GM23338 (cell line): ENCODE measurements around the gene SPATA9. TPM values are rescaled to one million over a fixed set of nuclear protein-coding genes. Genes with fewer than 3 reads are reported as not detected.

Experiments
- ATAC-seq: fragments of 200-7000 bp; cut with Tn5 transposase; 3 replicates; pipeline ENCODE4 v1.9.1; 2020
- DNase-seq: peaks from one replicate; pipeline ENCODE4 v3.0.0-alpha.2; 2015; ENCODE audit warnings: low spot score
- H2AFZ ChIP-seq: fragments of 200-600 bp; sonication (generic); 2 replicates; pipeline ENCODE4 v1.8.0; 2016; ENCODE audit warnings: antibody characterized with exemption, mild to moderate bottlenecking, moderate library complexity
- H3F3A ChIP-seq: fragments of 200-600 bp; sonication (generic); replicated peaks from 2 replicates; pipeline ENCODE4 v1.8.0; 2017; ENCODE audit warnings: antibody characterized with exemption, mixed run types, low read depth
- H3K27ac ChIP-seq: fragments of 200-600 bp; sonication (generic); 2 replicates; pipeline ENCODE4 v1.6.1; 2016; ENCODE audit warnings: low read depth
- H3K27me3 ChIP-seq: fragments of 200-600 bp; sonication (generic); 2 replicates; pipeline ENCODE4 v1.8.0; 2016; ENCODE audit warnings: mild to moderate bottlenecking, mixed run types, moderate library complexity; ENCODE audit not compliant: insufficient read depth
- H3K36me3 ChIP-seq: fragments of 200-600 bp; sonication (generic); 2 replicates; pipeline ENCODE4 v1.8.0; 2016; ENCODE audit warnings: mild to moderate bottlenecking; ENCODE audit not compliant: insufficient read depth
- H3K4me1 ChIP-seq: fragments of 200-600 bp; sonication (generic); 2 replicates; pipeline ENCODE4 v1.8.0; 2016; ENCODE audit warnings: mild to moderate bottlenecking, moderate library complexity; ENCODE audit not compliant: insufficient read depth
- H3K4me2 ChIP-seq: fragments of 200-600 bp; sonication (generic); 2 replicates; pipeline ENCODE4 v1.7.1; 2017; ENCODE audit warnings: mixed run types
- H3K4me3 ChIP-seq: fragments of 200-600 bp; sonication (generic); 2 replicates; pipeline ENCODE4 v1.6.1; 2016; ENCODE audit warnings: mixed run types
- H3K79me2 ChIP-seq: fragments of 200-600 bp; sonication (generic); replicated peaks from 2 replicates; pipeline ENCODE4 v1.8.0; 2017; ENCODE audit warnings: mild to moderate bottlenecking; ENCODE audit not compliant: insufficient read depth
- H3K9me2 ChIP-seq: fragments of 200-600 bp; sonication (generic); 2 replicates; pipeline ENCODE4 v1.8.0; 2017; ENCODE audit not compliant: insufficient read depth
- H4K20me1 ChIP-seq: fragments of 200-600 bp; sonication (generic); replicated peaks from 2 replicates; pipeline ENCODE4 v1.8.0; 2017; ENCODE audit warnings: mild to moderate bottlenecking; ENCODE audit not compliant: insufficient read depth
- H3K27ac Mint-ChIP-seq: 2 replicates; pipeline ENCODE4 v1.8.0; 2020; ENCODE audit warnings: inconsistent platforms, mild to moderate bottlenecking, moderate library complexity, mixed read lengths
- H3K27me3 Mint-ChIP-seq: 3 replicates; pipeline ENCODE4 v1.8.0; 2022; ENCODE audit warnings: low read depth, mild to moderate bottlenecking, moderate library complexity, mixed read lengths, inconsistent platforms; ENCODE audit not compliant: insufficient read depth, poor library complexity
- H3K36me3 Mint-ChIP-seq: 3 replicates; pipeline ENCODE4 v1.8.0; 2021; ENCODE audit warnings: low read depth, mild to moderate bottlenecking, inconsistent platforms, moderate library complexity, mixed read lengths
- H3K4me1 Mint-ChIP-seq: 3 replicates; pipeline ENCODE4 v1.8.0; 2020; ENCODE audit warnings: mild to moderate bottlenecking, inconsistent platforms, mixed read lengths
- H3K4me3 Mint-ChIP-seq: 3 replicates; pipeline ENCODE4 v1.8.0; 2021; ENCODE audit warnings: moderate library complexity, mild to moderate bottlenecking, inconsistent platforms, mixed read lengths
- H3K9me3 Mint-ChIP-seq: 3 replicates; pipeline ENCODE4 v1.8.0; 2020; ENCODE audit warnings: moderate library complexity, mild to moderate bottlenecking, inconsistent platforms, mixed read lengths
- CREB1 ChIP-seq: fragments of 250-450 bp; sonication (Bioruptor Pico); IDR thresholded peaks from 2 replicates; pipeline ENCODE4 v1.5.0; 2020; ENCODE audit warnings: low read depth, mild to moderate bottlenecking, moderate library complexity
- EZH2 ChIP-seq: fragments of 200-600 bp; sonication (generic); IDR thresholded peaks from one replicate; pipeline ENCODE4 v1.8.0; 2017; ENCODE audit warnings: antibody characterized with exemption, mild to moderate bottlenecking, low read depth; ENCODE audit not compliant: unreplicated experiment
- EZH2phosphoT487 ChIP-seq: fragments of 200-600 bp; sonication (generic); IDR thresholded peaks from one replicate; pipeline ENCODE4 v1.8.1; 2018; ENCODE audit warnings: antibody characterized with exemption; ENCODE audit not compliant: unreplicated experiment
- JUNB ChIP-seq: IDR thresholded peaks from one replicate; pipeline ENCODE4 v1.6.1; 2016; ENCODE audit warnings: antibody characterized with exemption; ENCODE audit not compliant: unreplicated experiment
- NANOG ChIP-seq: IDR thresholded peaks from 2 replicates; pipeline ENCODE4 v1.6.1; 2016; ENCODE audit warnings: antibody characterized with exemption, borderline replicate concordance
- POLR2AphosphoS5 ChIP-seq: IDR thresholded peaks from 2 replicates; pipeline ENCODE4 v1.6.1; 2016; ENCODE audit warnings: antibody characterized with exemption, low read depth
- STAT1 ChIP-seq: IDR thresholded peaks from one replicate; pipeline ENCODE4 v1.6.1; 2016; ENCODE audit warnings: antibody characterized with exemption; ENCODE audit not compliant: unreplicated experiment
- ZNF114 ChIP-seq: fragments of 250-450 bp; sonication (Bioruptor Pico); IDR thresholded peaks from 2 replicates; pipeline ENCODE4 v1.5.0; 2020; ENCODE audit warnings: mild to moderate bottlenecking, moderate library complexity
- ZNF331 ChIP-seq: fragments of 250-450 bp; sonication (Bioruptor Pico); IDR thresholded peaks from 2 replicates; pipeline ENCODE4 v1.5.0; 2020; ENCODE audit warnings: low read depth, mild to moderate bottlenecking, moderate library complexity
- polyA plus RNA-seq: library from polyadenylated mRNA; unstranded; fragments of >200 nt; fragmentation: Nextera tagmentation; extraction: Ambion mirVana; gene quantifications from 2 replicates; pipeline ENCODE4 v1.2.1, GENCODE V29; 2016
- total RNA-seq: library from RNA; depleted of rRNA; stranded (reverse); fragments of >200 nt; shearing (Covaris generic); gene quantifications from 2 replicates; pipeline ENCODE4 v1.2.3, GENCODE V29; 2014
- TF ChIP-seq, protein P1 (sequence below), 2 experiments: fragments of 200-600 bp in 1 of 2; sonication (generic) in 1 of 2; conservative IDR thresholded peaks; 2 replicates each; pipeline versions ENCODE4 v1.5.1 to v1.6.1; 2016 to 2017; ENCODE audit warnings: antibody characterized with exemption in 2 of 2, low read depth in 2 of 2, mild to moderate bottlenecking in 2 of 2, moderate library complexity in 1 of 2
- TF ChIP-seq, protein P2 (sequence below): IDR thresholded peaks from one replicate; pipeline ENCODE4 v1.6.1; 2018; ENCODE audit warnings: antibody characterized with exemption; ENCODE audit not compliant: unreplicated experiment
- TF ChIP-seq, protein P3 (sequence below): fragments of 250-450 bp; sonication (Bioruptor Pico); IDR thresholded peaks from 2 replicates; pipeline ENCODE4 v1.5.0; 2020; ENCODE audit warnings: mild to moderate bottlenecking, moderate library complexity
- TF ChIP-seq, protein P4 (sequence below): IDR thresholded peaks from 2 replicates; pipeline ENCODE4 v1.6.1; 2016; ENCODE audit warnings: antibody characterized with exemption

SPATA9 gene
- total and polyA plus RNA-seq, 2 experiments from 2014 or later = not detected

DNA sequence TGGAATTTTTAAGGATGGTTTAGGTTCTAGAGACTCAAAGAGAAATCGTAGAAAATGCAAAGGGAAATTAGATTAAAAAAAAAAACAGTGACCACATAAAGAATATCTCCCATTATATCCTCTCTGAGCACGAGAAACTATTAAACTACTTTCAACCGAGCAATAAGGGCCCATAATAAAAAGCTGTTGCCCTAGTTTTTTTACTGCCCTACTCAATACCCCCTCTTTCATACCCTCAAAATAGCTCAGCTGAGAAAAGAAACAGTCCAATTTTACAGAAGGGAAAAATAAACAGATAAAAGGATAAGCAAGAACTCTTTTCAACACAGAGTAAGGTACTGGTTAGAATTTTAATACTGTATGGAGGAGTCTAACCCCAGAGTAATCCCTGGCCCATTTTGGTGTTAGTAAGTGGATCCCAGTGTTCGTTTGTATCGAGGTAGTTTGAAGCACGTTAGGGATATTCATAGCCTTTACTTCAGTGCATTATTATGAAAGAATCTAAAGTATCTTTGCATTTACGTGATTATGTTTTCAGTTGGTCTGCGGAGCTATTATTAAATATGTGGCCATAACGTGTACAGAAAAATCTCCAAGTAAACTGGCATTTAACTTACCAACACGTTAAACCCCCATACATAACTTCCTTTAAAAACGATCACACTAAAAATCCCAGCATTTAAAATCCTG is 47.4 kb upstream of the SPATA9 start:
- Mint-ChIP-seq H3K27me3 (peaks cover 18% of the 10 kb centered on the region), H3K4me3 (peak overlapping the region; percentile 87), H3K4me1 (peaks cover 53% of the 10 kb centered on the region), H3K9me3 (no peaks in the 10 kb centered on the region), H3K27ac (no peak overlapping the region), H3K36me3 (no peaks in the 10 kb centered on the region)
- DNase-seq (no peak), ATAC-seq (no peak)
- H3K79me2 ChIP-seq = no peaks in the 10 kb centered on the region
- H2AFZ ChIP-seq = peak overlapping the region; percentile 26
- H3K27ac ChIP-seq = no peak overlapping the region
- no peaks in the 10 kb centered on the region for H3K36me3 ChIP-seq
- no peaks in the 10 kb centered on the region for H3K9me2 ChIP-seq
- H3F3A ChIP-seq = no peaks in the 10 kb centered on the region
- H3K4me1 ChIP-seq = peaks cover 29% of the 10 kb centered on the region
- H3K4me3 ChIP-seq = peak overlapping the region; percentile 62
- peaks cover 73% of the 10 kb centered on the region for H3K27me3 ChIP-seq
- no peaks in the 10 kb centered on the region; the same call in 1 of the 2 replicates for H4K20me1 ChIP-seq
- H3K4me2 ChIP-seq = peak overlapping the region; percentile 92
- no peak for TF ChIP-seq ZNF331
- no peak for TF ChIP-seq NANOG
- TF ChIP-seq, protein P1, sequence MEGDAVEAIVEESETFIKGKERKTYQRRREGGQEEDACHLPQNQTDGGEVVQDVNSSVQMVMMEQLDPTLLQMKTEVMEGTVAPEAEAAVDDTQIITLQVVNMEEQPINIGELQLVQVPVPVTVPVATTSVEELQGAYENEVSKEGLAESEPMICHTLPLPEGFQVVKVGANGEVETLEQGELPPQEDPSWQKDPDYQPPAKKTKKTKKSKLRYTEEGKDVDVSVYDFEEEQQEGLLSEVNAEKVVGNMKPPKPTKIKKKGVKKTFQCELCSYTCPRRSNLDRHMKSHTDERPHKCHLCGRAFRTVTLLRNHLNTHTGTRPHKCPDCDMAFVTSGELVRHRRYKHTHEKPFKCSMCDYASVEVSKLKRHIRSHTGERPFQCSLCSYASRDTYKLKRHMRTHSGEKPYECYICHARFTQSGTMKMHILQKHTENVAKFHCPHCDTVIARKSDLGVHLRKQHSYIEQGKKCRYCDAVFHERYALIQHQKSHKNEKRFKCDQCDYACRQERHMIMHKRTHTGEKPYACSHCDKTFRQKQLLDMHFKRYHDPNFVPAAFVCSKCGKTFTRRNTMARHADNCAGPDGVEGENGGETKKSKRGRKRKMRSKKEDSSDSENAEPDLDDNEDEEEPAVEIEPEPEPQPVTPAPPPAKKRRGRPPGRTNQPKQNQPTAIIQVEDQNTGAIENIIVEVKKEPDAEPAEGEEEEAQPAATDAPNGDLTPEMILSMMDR (conservative IDR thresholded peaks at IDR 0.05; ENCODE audit: low read depth in 2 of 2) = no peak
- TF ChIP-seq, protein P2, sequence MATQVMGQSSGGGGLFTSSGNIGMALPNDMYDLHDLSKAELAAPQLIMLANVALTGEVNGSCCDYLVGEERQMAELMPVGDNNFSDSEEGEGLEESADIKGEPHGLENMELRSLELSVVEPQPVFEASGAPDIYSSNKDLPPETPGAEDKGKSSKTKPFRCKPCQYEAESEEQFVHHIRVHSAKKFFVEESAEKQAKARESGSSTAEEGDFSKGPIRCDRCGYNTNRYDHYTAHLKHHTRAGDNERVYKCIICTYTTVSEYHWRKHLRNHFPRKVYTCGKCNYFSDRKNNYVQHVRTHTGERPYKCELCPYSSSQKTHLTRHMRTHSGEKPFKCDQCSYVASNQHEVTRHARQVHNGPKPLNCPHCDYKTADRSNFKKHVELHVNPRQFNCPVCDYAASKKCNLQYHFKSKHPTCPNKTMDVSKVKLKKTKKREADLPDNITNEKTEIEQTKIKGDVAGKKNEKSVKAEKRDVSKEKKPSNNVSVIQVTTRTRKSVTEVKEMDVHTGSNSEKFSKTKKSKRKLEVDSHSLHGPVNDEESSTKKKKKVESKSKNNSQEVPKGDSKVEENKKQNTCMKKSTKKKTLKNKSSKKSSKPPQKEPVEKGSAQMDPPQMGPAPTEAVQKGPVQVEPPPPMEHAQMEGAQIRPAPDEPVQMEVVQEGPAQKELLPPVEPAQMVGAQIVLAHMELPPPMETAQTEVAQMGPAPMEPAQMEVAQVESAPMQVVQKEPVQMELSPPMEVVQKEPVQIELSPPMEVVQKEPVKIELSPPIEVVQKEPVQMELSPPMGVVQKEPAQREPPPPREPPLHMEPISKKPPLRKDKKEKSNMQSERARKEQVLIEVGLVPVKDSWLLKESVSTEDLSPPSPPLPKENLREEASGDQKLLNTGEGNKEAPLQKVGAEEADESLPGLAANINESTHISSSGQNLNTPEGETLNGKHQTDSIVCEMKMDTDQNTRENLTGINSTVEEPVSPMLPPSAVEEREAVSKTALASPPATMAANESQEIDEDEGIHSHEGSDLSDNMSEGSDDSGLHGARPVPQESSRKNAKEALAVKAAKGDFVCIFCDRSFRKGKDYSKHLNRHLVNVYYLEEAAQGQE = no peak
- TF ChIP-seq EZH2phosphoT487 = no peak
- TF ChIP-seq STAT1 = no peak
- no peak for TF ChIP-seq ZNF114 (CRISPR knock-in tag)
- TF ChIP-seq, protein P3, sequence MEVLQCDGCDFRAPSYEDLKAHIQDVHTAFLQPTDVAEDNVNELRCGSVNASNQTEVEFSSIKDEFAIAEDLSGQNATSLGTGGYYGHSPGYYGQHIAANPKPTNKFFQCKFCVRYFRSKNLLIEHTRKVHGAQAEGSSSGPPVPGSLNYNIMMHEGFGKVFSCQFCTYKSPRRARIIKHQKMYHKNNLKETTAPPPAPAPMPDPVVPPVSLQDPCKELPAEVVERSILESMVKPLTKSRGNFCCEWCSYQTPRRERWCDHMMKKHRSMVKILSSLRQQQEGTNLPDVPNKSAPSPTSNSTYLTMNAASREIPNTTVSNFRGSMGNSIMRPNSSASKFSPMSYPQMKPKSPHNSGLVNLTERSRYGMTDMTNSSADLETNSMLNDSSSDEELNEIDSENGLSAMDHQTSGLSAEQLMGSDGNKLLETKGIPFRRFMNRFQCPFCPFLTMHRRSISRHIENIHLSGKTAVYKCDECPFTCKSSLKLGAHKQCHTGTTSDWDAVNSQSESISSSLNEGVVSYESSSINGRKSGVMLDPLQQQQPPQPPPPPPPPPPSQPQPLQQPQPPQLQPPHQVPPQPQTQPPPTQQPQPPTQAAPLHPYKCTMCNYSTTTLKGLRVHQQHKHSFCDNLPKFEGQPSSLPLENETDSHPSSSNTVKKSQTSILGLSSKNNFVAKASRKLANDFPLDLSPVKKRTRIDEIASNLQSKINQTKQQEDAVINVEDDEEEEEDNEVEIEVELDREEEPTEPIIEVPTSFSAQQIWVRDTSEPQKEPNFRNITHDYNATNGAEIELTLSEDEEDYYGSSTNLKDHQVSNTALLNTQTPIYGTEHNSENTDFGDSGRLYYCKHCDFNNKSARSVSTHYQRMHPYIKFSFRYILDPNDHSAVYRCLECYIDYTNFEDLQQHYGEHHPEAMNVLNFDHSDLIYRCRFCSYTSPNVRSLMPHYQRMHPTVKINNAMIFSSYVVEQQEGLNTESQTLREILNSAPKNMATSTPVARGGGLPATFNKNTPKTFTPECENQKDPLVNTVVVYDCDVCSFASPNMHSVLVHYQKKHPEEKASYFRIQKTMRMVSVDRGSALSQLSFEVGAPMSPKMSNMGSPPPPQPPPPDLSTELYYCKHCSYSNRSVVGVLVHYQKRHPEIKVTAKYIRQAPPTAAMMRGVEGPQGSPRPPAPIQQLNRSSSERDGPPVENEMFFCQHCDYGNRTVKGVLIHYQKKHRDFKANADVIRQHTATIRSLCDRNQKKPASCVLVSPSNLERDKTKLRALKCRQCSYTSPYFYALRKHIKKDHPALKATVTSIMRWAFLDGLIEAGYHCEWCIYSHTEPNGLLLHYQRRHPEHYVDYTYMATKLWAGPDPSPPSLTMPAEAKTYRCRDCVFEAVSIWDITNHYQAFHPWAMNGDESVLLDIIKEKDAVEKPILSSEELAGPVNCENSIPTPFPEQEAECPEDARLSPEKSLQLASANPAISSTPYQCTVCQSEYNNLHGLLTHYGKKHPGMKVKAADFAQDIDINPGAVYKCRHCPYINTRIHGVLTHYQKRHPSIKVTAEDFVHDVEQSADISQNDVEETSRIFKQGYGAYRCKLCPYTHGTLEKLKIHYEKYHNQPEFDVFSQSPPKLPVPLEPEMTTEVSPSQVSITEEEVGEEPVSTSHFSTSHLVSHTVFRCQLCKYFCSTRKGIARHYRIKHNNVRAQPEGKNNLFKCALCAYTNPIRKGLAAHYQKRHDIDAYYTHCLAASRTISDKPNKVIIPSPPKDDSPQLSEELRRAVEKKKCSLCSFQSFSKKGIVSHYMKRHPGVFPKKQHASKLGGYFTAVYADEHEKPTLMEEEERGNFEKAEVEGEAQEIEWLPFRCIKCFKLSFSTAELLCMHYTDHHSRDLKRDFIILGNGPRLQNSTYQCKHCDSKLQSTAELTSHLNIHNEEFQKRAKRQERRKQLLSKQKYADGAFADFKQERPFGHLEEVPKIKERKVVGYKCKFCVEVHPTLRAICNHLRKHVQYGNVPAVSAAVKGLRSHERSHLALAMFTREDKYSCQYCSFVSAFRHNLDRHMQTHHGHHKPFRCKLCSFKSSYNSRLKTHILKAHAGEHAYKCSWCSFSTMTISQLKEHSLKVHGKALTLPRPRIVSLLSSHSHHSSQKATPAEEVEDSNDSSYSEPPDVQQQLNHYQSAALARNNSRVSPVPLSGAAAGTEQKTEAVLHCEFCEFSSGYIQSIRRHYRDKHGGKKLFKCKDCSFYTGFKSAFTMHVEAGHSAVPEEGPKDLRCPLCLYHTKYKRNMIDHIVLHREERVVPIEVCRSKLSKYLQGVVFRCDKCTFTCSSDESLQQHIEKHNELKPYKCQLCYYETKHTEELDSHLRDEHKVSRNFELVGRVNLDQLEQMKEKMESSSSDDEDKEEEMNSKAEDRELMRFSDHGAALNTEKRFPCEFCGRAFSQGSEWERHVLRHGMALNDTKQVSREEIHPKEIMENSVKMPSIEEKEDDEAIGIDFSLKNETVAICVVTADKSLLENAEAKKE (CRISPR knock-in tag) = no peak
- no peak for TF ChIP-seq CREB1 (CRISPR knock-in tag)
- TF ChIP-seq POLR2AphosphoS5 = no peak
- TF ChIP-seq, protein P4, sequence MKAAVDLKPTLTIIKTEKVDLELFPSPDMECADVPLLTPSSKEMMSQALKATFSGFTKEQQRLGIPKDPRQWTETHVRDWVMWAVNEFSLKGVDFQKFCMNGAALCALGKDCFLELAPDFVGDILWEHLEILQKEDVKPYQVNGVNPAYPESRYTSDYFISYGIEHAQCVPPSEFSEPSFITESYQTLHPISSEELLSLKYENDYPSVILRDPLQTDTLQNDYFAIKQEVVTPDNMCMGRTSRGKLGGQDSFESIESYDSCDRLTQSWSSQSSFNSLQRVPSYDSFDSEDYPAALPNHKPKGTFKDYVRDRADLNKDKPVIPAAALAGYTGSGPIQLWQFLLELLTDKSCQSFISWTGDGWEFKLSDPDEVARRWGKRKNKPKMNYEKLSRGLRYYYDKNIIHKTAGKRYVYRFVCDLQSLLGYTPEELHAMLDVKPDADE = no peak
- no peak for TF ChIP-seq EZH2
- no peak for TF ChIP-seq JUNB
